Panc1 (cell line): ENCODE measurements around the gene MRPL14. TPM values are rescaled to one million over a fixed set of nuclear protein-coding genes. Genes with fewer than 3 reads are reported as not detected.

ENCODE experiments used
- ATAC-seq: fragments of 200-7000 bp; cut with Tn5 transposase; 2 replicates; pipeline ENCODE4 v1.9.1; 2020; ENCODE audit warnings: mild to moderate bottlenecking, moderate library complexity
- Bru-seq: library from RNA; stranded (reverse); fragments of 400-500 nt; gene quantifications from one replicate; lab custom pipeline; 2021; lab: Mats Ljungman, UMichigan
- BruChase-seq, 2 experiments: library from RNA; stranded (reverse); fragments of 400-500 nt; gene quantifications; one replicate each; lab custom pipeline; 2021; lab: Mats Ljungman, UMichigan
- BruUV-seq: library from RNA; stranded (reverse); fragments of 400-500 nt; replicated peaks from 2 replicates; lab custom pipeline; 2021; lab: Mats Ljungman, UMichigan
- CTCF ChIA-PET: fragments of 300-600 bp; sonication (Branson Sonifier 250); formaldehyde crosslinking; loops from one replicate; lab custom pipeline; 2022; ENCODE audit warnings: antibody characterized with exemption; lab: Charles Lee
- POLR2A ChIA-PET: fragments of 300-600 bp; sonication (Branson Sonifier 250); formaldehyde crosslinking; loops from one replicate; lab custom pipeline; 2022; ENCODE audit warnings: antibody characterized with exemption; lab: Charles Lee
- DNase-seq: peaks from one replicate; pipeline ENCODE4 v3.0.0-alpha.2; 2010; ENCODE audit warnings: low read depth, low spot score
- H3K27ac ChIP-seq: 2 replicates; pipeline ENCODE4 v1.5.1; 2011; ENCODE audit warnings: mild to moderate bottlenecking, low read length, inconsistent platforms
- H3K27me3 ChIP-seq: fragments of 200-500 bp; sonication (Bioruptor generic); 2 replicates; pipeline ENCODE4 v1.6.0; 2014; ENCODE audit warnings: low read length, inconsistent platforms; ENCODE audit not compliant: control insufficient read depth, insufficient read depth
- H3K36me3 ChIP-seq: fragments of 200-500 bp; sonication (Bioruptor generic); 2 replicates; pipeline ENCODE4 v1.5.1; 2014; ENCODE audit warnings: inconsistent platforms, mild to moderate bottlenecking, low read length, moderate library complexity; ENCODE audit not compliant: control insufficient read depth, insufficient read depth
- H3K4me1 ChIP-seq: 2 replicates; pipeline ENCODE4 v1.5.1; 2011; ENCODE audit warnings: inconsistent platforms, mild to moderate bottlenecking, low read length, moderate library complexity; ENCODE audit not compliant: control insufficient read depth, insufficient read depth
- H3K4me3 ChIP-seq, 2 experiments: 2 replicates each; pipeline ENCODE4 v1.5.1; 2011 to 2012; ENCODE audit warnings: low read depth in 2 of 2, low read length in 2 of 2, mild to moderate bottlenecking in 2 of 2, inconsistent platforms in 1 of 2, moderate library complexity in 1 of 2
- H3K9me3 ChIP-seq: fragments of 200-500 bp; sonication (Bioruptor generic); 2 replicates; pipeline ENCODE4 v1.5.1; 2014; ENCODE audit warnings: low read depth, mild to moderate bottlenecking, inconsistent platforms, low read length, moderate library complexity; ENCODE audit not compliant: control insufficient read depth, insufficient read depth
- POLR2AphosphoS5 ChIP-seq: IDR thresholded peaks from 2 replicates; pipeline ENCODE4 v1.6.1; 2012; ENCODE audit warnings: mild to moderate bottlenecking, low read depth, low read length, moderate library complexity
- SIN3A ChIP-seq: IDR thresholded peaks from 2 replicates; pipeline ENCODE4 v1.6.1; 2012; ENCODE audit warnings: low read depth, mild to moderate bottlenecking, low read length, moderate library complexity, borderline replicate concordance; ENCODE audit not compliant: insufficient read depth
- TCF7L2 ChIP-seq: IDR thresholded peaks from 2 replicates; pipeline ENCODE4 v1.6.1; 2011; ENCODE audit warnings: mild to moderate bottlenecking, low read depth, low read length, inconsistent platforms
- in situ Hi-C: cut with HindIII; loops from 2 replicates; pipeline ENCODE4 v1.10.0; 2016; ENCODE audit warnings: low sequenced_read_pairs, low pct_unique_long_range_greater_than_20kb
- intact Hi-C: fragments of 100-400 bp; cut with micrococcal nuclease; formaldehyde crosslinking; loops from one replicate; pipeline ENCODE4 v1.10.0; 2022; ENCODE audit not compliant: unreplicated experiment
- long read RNA-seq: library from polyadenylated mRNA; unstranded; transcript quantifications from one replicate; pipeline ENCODE4 v2.0.0, GENCODE V29; 2021; ENCODE audit not compliant: unreplicated experiment
- polyA plus RNA-seq: library from polyadenylated mRNA; unstranded; fragments of >200 nt; gene quantifications from one replicate; pipeline ENCODE4 v1.2.1, GENCODE V29; 2012; ENCODE audit warnings: missing spikeins; ENCODE audit not compliant: insufficient read length
- total RNA-seq: library from RNA; stranded (reverse); gene quantifications from one replicate; pipeline ENCODE4 v1.2.1, GENCODE V29; 2021; ENCODE audit not compliant: unreplicated experiment
- TF ChIP-seq, protein P1 (sequence below), 2 experiments: IDR thresholded peaks; 2 replicates each; pipeline ENCODE4 v1.6.1; 2011 to 2012; ENCODE audit warnings: low read depth in 2 of 2, control low read depth in 1 of 2, low read length in 1 of 2, mild to moderate bottlenecking in 1 of 2, moderate library complexity in 1 of 2; ENCODE audit not compliant: insufficient read depth in 1 of 2
- TF ChIP-seq, protein P2 (sequence below): fragments of 450-650 bp; IDR thresholded peaks from 2 replicates; pipeline ENCODE4 v1.5.1; 2017; ENCODE audit warnings: mild to moderate bottlenecking

MRPL14 gene
- total RNA-seq (82.0 TPM), Bru-seq, nascent RNA (percentile 90 among the genes with signal in this experiment), BruChase-seq, experiment 1, labeled RNA remaining after a 2-hour chase (percentile 89 among the genes with signal in this experiment), BruChase-seq, experiment 2, labeled RNA remaining after a 6-hour chase (percentile 87 among the genes with signal in this experiment)
- 80.3 TPM for polyA plus RNA-seq
- long read RNA-seq, transcript MRPL14-201 (3 exons, 959 nt): major isoform, 86 of 111 reads
- long read RNA-seq, partial matches to known transcripts: 1 of 111 reads
- long read RNA-seq, other reads (novel, unspliced or antisense): 24 of 111 reads

DNA sequence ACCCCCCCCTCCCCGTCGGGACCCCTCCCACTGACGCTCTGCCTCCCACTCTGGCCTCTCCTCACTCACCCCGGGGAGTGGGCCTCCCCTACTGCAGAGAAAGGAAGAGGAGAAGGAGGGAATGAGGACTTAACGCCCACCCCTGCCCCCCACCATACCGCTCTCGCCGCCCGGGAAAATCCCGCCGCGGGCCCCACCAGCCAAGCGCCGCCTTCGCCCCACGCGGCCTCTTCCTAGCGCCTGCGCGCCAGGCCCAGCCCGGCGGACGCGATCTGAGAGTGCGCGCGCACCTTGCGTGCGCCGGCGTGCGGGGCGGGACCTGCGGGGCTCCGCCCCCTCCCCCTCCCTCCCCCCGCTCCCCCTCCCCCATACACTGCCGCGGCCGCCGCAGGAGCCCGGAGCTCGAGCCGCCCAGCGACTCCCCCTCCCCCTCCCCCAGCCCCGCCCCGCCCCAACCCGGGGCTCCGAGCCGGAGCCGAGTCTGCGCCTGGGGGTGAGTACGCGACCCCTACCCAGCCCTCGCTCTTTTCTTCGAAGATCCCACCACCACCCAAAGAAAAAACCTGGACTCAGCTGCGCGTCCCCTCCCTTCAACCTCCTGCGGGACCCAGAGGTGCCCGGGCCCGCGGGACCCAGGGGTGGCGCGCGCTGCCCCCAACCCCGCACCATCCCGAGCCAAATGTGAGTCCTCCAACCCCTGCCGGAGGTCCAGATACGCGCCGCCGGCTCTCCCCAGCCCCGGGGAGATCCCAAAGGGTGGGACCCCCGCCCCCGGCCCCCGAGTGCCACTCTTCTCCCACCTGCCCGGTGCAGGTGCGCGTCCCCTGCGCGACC, at the start of gene MRPL14, which contains the start of gene TMEM63B:
Gene MRPL14, minus strand, starts transcription at position 267 of the 834 bp plus-strand sequence. CDS start 10,841 bp downstream, outside the sequence.
Gene TMEM63B, plus strand, starts transcription at position 369 of the 834 bp plus-strand sequence. CDS start 7,031 bp downstream, outside the sequence.
- Histone ChIP-seq H3K27me3 (no peaks in the 10 kb centered on the region), H3K4me1 (peaks cover 36% of the 10 kb centered on the region), H3K36me3 (peaks cover 4% of the 10 kb centered on the region; the same call in 1 of the 2 replicates), H3K4me3 (peak within 1 kb of the TSS; percentile 81 to 96), H3K27ac (peak within 1 kb of the TSS; percentile 88), H3K9me3 (no peaks in the 10 kb centered on the region)
- in situ Hi-C loops (no loop called here), intact Hi-C loops (no loop called here)
- POLR2A ChIA-PET: interaction anchor here (0.7 kb wide), 3 partner anchors 128 to 360 kb away, joined by 3 to 5 read pairs (median 4); no protein-coding TSS in a partner anchor
- TF ChIP-seq POLR2AphosphoS5 (peak; percentile 83), SIN3A (peak; percentile 65; the same call in 1 of the 2 replicates)
- TF ChIP-seq, protein P1, sequence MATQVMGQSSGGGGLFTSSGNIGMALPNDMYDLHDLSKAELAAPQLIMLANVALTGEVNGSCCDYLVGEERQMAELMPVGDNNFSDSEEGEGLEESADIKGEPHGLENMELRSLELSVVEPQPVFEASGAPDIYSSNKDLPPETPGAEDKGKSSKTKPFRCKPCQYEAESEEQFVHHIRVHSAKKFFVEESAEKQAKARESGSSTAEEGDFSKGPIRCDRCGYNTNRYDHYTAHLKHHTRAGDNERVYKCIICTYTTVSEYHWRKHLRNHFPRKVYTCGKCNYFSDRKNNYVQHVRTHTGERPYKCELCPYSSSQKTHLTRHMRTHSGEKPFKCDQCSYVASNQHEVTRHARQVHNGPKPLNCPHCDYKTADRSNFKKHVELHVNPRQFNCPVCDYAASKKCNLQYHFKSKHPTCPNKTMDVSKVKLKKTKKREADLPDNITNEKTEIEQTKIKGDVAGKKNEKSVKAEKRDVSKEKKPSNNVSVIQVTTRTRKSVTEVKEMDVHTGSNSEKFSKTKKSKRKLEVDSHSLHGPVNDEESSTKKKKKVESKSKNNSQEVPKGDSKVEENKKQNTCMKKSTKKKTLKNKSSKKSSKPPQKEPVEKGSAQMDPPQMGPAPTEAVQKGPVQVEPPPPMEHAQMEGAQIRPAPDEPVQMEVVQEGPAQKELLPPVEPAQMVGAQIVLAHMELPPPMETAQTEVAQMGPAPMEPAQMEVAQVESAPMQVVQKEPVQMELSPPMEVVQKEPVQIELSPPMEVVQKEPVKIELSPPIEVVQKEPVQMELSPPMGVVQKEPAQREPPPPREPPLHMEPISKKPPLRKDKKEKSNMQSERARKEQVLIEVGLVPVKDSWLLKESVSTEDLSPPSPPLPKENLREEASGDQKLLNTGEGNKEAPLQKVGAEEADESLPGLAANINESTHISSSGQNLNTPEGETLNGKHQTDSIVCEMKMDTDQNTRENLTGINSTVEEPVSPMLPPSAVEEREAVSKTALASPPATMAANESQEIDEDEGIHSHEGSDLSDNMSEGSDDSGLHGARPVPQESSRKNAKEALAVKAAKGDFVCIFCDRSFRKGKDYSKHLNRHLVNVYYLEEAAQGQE (IDR thresholded peaks at IDR 0.05; ENCODE audit: insufficient read depth in 1 of 2, low read depth in 2 of 2, low read length in 1 of 2): no peak
- CTCF ChIA-PET: interaction anchor here (0.6 kb wide), 1 partner anchor 82 kb away, joined by 5 read pairs; no protein-coding TSS in a partner anchor
- ATAC-seq: peak; percentile 92
- DNase-seq: no peak
- BruUV-seq: no TSS peak

DNA sequence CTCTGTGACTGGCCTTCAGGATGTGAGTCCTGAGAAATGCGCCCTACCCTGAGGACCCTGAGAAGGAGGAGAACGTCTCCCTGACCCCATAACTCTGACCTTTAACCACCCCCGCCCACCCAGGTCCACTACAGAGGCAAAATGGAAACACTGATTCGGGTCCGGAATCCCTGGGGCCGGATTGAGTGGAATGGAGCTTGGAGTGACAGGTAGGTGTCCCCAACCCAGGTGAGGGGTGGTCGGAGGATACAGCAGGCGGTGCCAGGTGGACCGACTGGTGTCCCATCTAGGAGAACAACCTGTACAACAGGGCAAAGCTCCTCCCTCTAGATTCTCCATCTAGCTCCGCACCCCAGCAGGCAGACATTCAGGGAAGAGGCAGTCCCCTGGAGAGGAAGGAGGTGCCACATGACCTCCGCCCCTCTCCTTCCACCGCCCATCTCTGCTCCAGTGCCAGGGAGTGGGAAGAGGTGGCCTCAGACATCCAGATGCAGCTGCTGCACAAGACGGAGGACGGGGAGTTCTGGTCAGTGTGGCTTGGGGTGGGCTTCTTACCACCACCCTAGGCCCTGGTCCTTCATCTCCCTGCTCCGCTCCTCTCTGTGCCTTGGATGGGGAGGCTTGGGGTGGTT, 49.0 kb upstream of the MRPL14 start:
- CTCF ChIA-PET: interaction anchor here (0.6 kb wide), 2 partner anchors 18 to 21 kb away, joined by 3 to 13 read pairs; no protein-coding TSS in a partner anchor
- H3K27ac ChIP-seq: peak overlapping the region; percentile 90

More for the DNA sequence above, 49.0 kb upstream of the MRPL14 start:
- H3K9me3 ChIP-seq: no peaks in the 10 kb centered on the region
- TF ChIP-seq, protein P1 (IDR thresholded peaks at IDR 0.05; ENCODE audit: insufficient read depth in 1 of 2, low read depth in 2 of 2, low read length in 1 of 2): no peak
- TF ChIP-seq, protein P2, sequence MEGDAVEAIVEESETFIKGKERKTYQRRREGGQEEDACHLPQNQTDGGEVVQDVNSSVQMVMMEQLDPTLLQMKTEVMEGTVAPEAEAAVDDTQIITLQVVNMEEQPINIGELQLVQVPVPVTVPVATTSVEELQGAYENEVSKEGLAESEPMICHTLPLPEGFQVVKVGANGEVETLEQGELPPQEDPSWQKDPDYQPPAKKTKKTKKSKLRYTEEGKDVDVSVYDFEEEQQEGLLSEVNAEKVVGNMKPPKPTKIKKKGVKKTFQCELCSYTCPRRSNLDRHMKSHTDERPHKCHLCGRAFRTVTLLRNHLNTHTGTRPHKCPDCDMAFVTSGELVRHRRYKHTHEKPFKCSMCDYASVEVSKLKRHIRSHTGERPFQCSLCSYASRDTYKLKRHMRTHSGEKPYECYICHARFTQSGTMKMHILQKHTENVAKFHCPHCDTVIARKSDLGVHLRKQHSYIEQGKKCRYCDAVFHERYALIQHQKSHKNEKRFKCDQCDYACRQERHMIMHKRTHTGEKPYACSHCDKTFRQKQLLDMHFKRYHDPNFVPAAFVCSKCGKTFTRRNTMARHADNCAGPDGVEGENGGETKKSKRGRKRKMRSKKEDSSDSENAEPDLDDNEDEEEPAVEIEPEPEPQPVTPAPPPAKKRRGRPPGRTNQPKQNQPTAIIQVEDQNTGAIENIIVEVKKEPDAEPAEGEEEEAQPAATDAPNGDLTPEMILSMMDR: no peak
- no peak for TF ChIP-seq POLR2AphosphoS5
- TF ChIP-seq SIN3A: no peak
- TF ChIP-seq TCF7L2: no peak
- DNase-seq (no peak), ATAC-seq (no peak)
- BruUV-seq: no TSS peak
- intact Hi-C loops (loop anchor here (5.0 kb wide), 1 partner anchor 46 kb away; the partner anchor contains the start of gene SLC29A1), in situ Hi-C loops (no loop called here)
- no peaks in the 10 kb centered on the region for H3K36me3 ChIP-seq
- no peak overlapping the region for H3K4me3 ChIP-seq
- H3K27me3 ChIP-seq: no peaks in the 10 kb centered on the region
- peaks cover 54% of the 10 kb centered on the region for H3K4me1 ChIP-seq
- POLR2A ChIA-PET: interaction anchor here (0.6 to 0.7 kb wide), 2 partner anchors 13 to 31 kb away, joined by 3 to 6 read pairs; no protein-coding TSS in a partner anchor
